HEK293 (cell line): ENCODE results near the gene GINS1.

Source experiments
- CTCF ChIP-seq: fragments of 450-650 bp; formaldehyde crosslinking; IDR thresholded peaks from 2 replicates; pipeline ENCODE4 v1.5.1; 2016; ENCODE audit warnings: missing biosample characterization, missing genetic modification characterization
- KLF16 ChIP-seq: fragments of 450-650 bp; formaldehyde crosslinking; IDR thresholded peaks from 2 replicates; pipeline ENCODE4 v1.5.1; 2017; ENCODE audit warnings: missing biosample characterization, missing genetic modification characterization
- ZBTB11 ChIP-seq: fragments of 450-650 bp; formaldehyde crosslinking; conservative IDR thresholded peaks from 2 replicates; pipeline ENCODE4 v1.5.1; 2016; ENCODE audit warnings: low read depth, missing biosample characterization, missing genetic modification characterization
- ZNF121 ChIP-seq: fragments of 450-650 bp; formaldehyde crosslinking; IDR thresholded peaks from 2 replicates; pipeline ENCODE4 v1.5.1; 2016; ENCODE audit warnings: missing biosample characterization, missing genetic modification characterization
- ZNF155 ChIP-seq: fragments of 450-650 bp; formaldehyde crosslinking; IDR thresholded peaks from 2 replicates; pipeline ENCODE4 v1.5.1; 2016; ENCODE audit warnings: missing biosample characterization, missing genetic modification characterization
- ZNF473 ChIP-seq: fragments of 450-650 bp; formaldehyde crosslinking; IDR thresholded peaks from 2 replicates; pipeline ENCODE4 v1.5.1; 2017; ENCODE audit warnings: missing biosample characterization, missing genetic modification characterization
- TF ChIP-seq, protein P1 (sequence below): fragments of 450-650 bp; formaldehyde crosslinking; IDR thresholded peaks from 2 replicates; pipeline ENCODE4 v1.5.1; 2017; ENCODE audit warnings: missing biosample characterization, missing genetic modification characterization

- no peak for TF ChIP-seq ZNF121
- TF ChIP-seq, protein P1, sequence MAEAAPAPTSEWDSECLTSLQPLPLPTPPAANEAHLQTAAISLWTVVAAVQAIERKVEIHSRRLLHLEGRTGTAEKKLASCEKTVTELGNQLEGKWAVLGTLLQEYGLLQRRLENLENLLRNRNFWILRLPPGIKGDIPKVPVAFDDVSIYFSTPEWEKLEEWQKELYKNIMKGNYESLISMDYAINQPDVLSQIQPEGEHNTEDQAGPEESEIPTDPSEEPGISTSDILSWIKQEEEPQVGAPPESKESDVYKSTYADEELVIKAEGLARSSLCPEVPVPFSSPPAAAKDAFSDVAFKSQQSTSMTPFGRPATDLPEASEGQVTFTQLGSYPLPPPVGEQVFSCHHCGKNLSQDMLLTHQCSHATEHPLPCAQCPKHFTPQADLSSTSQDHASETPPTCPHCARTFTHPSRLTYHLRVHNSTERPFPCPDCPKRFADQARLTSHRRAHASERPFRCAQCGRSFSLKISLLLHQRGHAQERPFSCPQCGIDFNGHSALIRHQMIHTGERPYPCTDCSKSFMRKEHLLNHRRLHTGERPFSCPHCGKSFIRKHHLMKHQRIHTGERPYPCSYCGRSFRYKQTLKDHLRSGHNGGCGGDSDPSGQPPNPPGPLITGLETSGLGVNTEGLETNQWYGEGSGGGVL (tag by site-specific recombination) = no peak
- TF ChIP-seq CTCF (tag by site-specific recombination) = no peak
- TF ChIP-seq KLF16 = no peak
- no peak for TF ChIP-seq ZNF473 (tag by site-specific recombination)
- TF ChIP-seq ZBTB11 (tag by site-specific recombination) = no peak
- TF ChIP-seq ZNF155 (tag by site-specific recombination) = no peak
Observed at GRCh38 chr20:25376886-25377285, 30.6 kb upstream of the GINS1 start.
